CD4-positive, alpha-beta T cell treated with Interleukin-10 for 1 hour (primary cell): ENCODE results near the gene BAD.
A peak's percentile ranks its signal among the peaks of the same experiment; 100 is the strongest.

Source experiments
- DNase-seq: peaks from one replicate; pipeline ENCODE4 v3.0.0-alpha.2; 2020

Gene BAD

GRCh38 chr11:64275031-64275800, 9.2 kb downstream of the BAD start:
- no peak for DNase-seq

- DNase-seq: peak; percentile 98
These were observed 14.8 kb downstream of the BAD start for GRCh38 chr11:64269540-64270220.

- DNase-seq: peak; percentile 48
These were observed 15.4 kb downstream of the BAD start for GRCh38 chr11:64268893-64269539.

GRCh38 chr11:64268025-64268892, 16.2 kb downstream of the BAD start:
- no peak for DNase-seq

GRCh38 chr11:64267207-64267945, 17.1 kb downstream of the BAD start:
- DNase-seq: no peak

GRCh38 chr11:64266339-64266738, 18.1 kb downstream of the BAD start:
- no peak for DNase-seq

GRCh38 chr11:64265176-64266160, 19.0 kb downstream of the BAD start:
- DNase-seq: no peak

GRCh38 chr11:64264371-64264852, 20.1 kb downstream of the BAD start:
- no peak for DNase-seq

- DNase-seq: no peak
These were observed 20.5 kb downstream of the BAD start for GRCh38 chr11:64263947-64264317.

GRCh38 chr11:64263021-64263946, 21.2 kb downstream of the BAD start:
- DNase-seq: no peak

- no peak for DNase-seq
These were observed 22.0 kb downstream of the BAD start for GRCh38 chr11:64262271-64263002.

- no peak for DNase-seq
These were observed 22.8 kb downstream of the BAD start for GRCh38 chr11:64261556-64262080.

GRCh38 chr11:64260147-64260708, 24.2 kb downstream of the BAD start:
- DNase-seq: no peak

GRCh38 chr11:64259533-64260067, 24.9 kb downstream of the BAD start:
- no peak for DNase-seq

- no peak for DNase-seq
These were observed 25.4 kb downstream of the BAD start for GRCh38 chr11:64258946-64259532.

- DNase-seq: no peak
These were observed 26.1 kb downstream of the BAD start for GRCh38 chr11:64258356-64258755.

- DNase-seq: no peak
These were observed 28.2 kb downstream of the BAD start for GRCh38 chr11:64256300-64256699.
